GM12878 (cell line): ENCODE results near the gene MRGPRF. TPM values are rescaled to one million over a fixed set of nuclear protein-coding genes. Genes with fewer than 3 reads are reported as not detected.

Experiments used
- ATAC-seq: fragments of 200-7000 bp; cut with Tn5 transposase; 3 replicates; pipeline ENCODE4 v1.9.1; 2020; ENCODE audit warnings: mild to moderate bottlenecking, moderate library complexity
- BruUV-seq: library from RNA; stranded (reverse); fragments of 400-500 nt; replicated peaks from 2 replicates; lab custom pipeline; 2021; lab: Mats Ljungman, UMichigan
- CTCF ChIA-PET: fragments of 300-600 bp; sonication (Branson Sonifier 250); formaldehyde crosslinking; extraction: SDS; loops from one replicate; lab custom pipeline; 2021; ENCODE audit warnings: inconsistent platforms; lab: Yijun Ruan, JAX
- POLR2A ChIA-PET: fragments of 350-600 bp; formaldehyde crosslinking; extraction: SDS; loops from one replicate; lab custom pipeline; 2021; ENCODE audit warnings: inconsistent platforms; lab: Charles Lee
- RAD21 ChIA-PET: fragments of 300-600 bp; sonication (Branson Sonifier 250); formaldehyde crosslinking; loops from one replicate; lab custom pipeline; 2023; ENCODE audit warnings: antibody characterized with exemption; ENCODE audit not compliant: unreplicated experiment; lab: Charles Lee
- SMC1A ChIA-PET: fragments of 300-600 bp; sonication (Branson Sonifier 250); formaldehyde crosslinking; loops from one replicate; lab custom pipeline; 2023; ENCODE audit not compliant: unreplicated experiment, uncharacterized antibody; lab: Charles Lee
- DNase-seq: peaks from one replicate; pipeline ENCODE4 v3.0.0-alpha.2; 2011; ENCODE audit warnings: low read depth, low spot score
- FAIRE-seq: peaks from 3 replicates; lab custom pipeline; 2011; peaks lifted over from hg19 to GRCh38; lab: Jason Lieb, UNC
- H2AFZ ChIP-seq: 2 replicates; pipeline ENCODE4 v1.6.0; 2011; ENCODE audit warnings: low read depth, low read length, control low read depth; ENCODE audit not compliant: control insufficient read depth
- H3K27ac ChIP-seq: 2 replicates; pipeline ENCODE4 v1.5.1; 2011; ENCODE audit warnings: control low read depth; ENCODE audit not compliant: control insufficient read depth, insufficient read depth
- H3K27me3 ChIP-seq, 2 experiments: replicated peaks in 1 of 2; 2 replicates each; pipeline versions ENCODE4 v1.6.0 to v1.6.1; 2011; ENCODE audit warnings: low read length in 1 of 2; ENCODE audit not compliant: control insufficient read depth in 2 of 2, insufficient read depth in 2 of 2
- H3K36me3 ChIP-seq, 2 experiments: 2 replicates each; pipeline ENCODE4 v1.5.1; 2011; ENCODE audit warnings: low read length in 1 of 2; ENCODE audit not compliant: control insufficient read depth in 2 of 2, insufficient read depth in 2 of 2
- H3K4me1 ChIP-seq: 2 replicates; pipeline ENCODE4 v1.6.1; 2011; ENCODE audit warnings: mild to moderate bottlenecking, low read length, moderate library complexity, mixed read lengths; ENCODE audit not compliant: control insufficient read depth, insufficient read depth
- H3K4me2 ChIP-seq: 2 replicates; pipeline ENCODE4 v1.6.0; 2011; ENCODE audit warnings: control low read depth; ENCODE audit not compliant: control insufficient read depth, insufficient read depth
- H3K4me3 ChIP-seq: fragments of 200-600 bp; sonication (generic); 2 replicates; pipeline ENCODE4 v1.5.1; 2016
- H3K79me2 ChIP-seq: 2 replicates; pipeline ENCODE4 v1.6.0; 2011; ENCODE audit warnings: low read length; ENCODE audit not compliant: control insufficient read depth, insufficient read depth
- H3K9ac ChIP-seq: 2 replicates; pipeline ENCODE4 v1.8.0; 2011; ENCODE audit warnings: low read length, control low read depth, mixed read lengths; ENCODE audit not compliant: control insufficient read depth, insufficient read depth
- H3K9me3 ChIP-seq: replicated peaks from 3 replicates; pipeline ENCODE4 v1.5.1; 2011; ENCODE audit warnings: mild to moderate bottlenecking, low read length; ENCODE audit not compliant: control insufficient read depth, insufficient read depth
- H4K20me1 ChIP-seq: 2 replicates; pipeline ENCODE4 v1.6.0; 2011; ENCODE audit not compliant: control insufficient read depth, insufficient read depth
- CBX5 ChIP-seq: sonication (generic); IDR thresholded peaks from 2 replicates; pipeline ENCODE4 v1.6.1; 2016; ENCODE audit warnings: low read depth, moderate library complexity, mild to moderate bottlenecking, inconsistent platforms
- CUX1 ChIP-seq: IDR thresholded peaks from 2 replicates; pipeline ENCODE4 v1.6.1; 2012; ENCODE audit warnings: improper control_type of control experiment, low read depth, low read length; ENCODE audit not compliant: insufficient replicate concordance
- DPF2 ChIP-seq: fragments of 450-650 bp; IDR thresholded peaks from 2 replicates; pipeline ENCODE4 v1.6.1; 2017; ENCODE audit warnings: mild to moderate bottlenecking
- E2F4 ChIP-seq: IDR thresholded peaks from 2 replicates; pipeline ENCODE4 v1.6.1; 2012; ENCODE audit warnings: low read depth, low read length, improper control_type of control experiment
- EP300 ChIP-seq, 2 experiments: fragments of 150-350 bp in 1 of 2; IDR thresholded peaks; 2 replicates each; pipeline ENCODE4 v1.6.1; 2011 to 2012; ENCODE audit warnings: low read depth in 2 of 2, low read length in 2 of 2, borderline replicate concordance in 1 of 2, improper control_type of control experiment in 1 of 2, inconsistent platforms in 1 of 2; ENCODE audit not compliant: control insufficient read depth in 1 of 2
- IRF4 ChIP-seq: IDR thresholded peaks from 2 replicates; pipeline ENCODE4 v1.6.1; 2011; ENCODE audit warnings: low read depth, low read length
- MXI1 ChIP-seq: fragments of 150-350 bp; IDR thresholded peaks from 2 replicates; pipeline ENCODE4 v1.6.1; 2011; ENCODE audit warnings: low read depth, mild to moderate bottlenecking, inconsistent platforms, low read length, improper control_type of control experiment
- NFYA ChIP-seq: IDR thresholded peaks from 2 replicates; pipeline ENCODE4 v1.6.1; 2011; ENCODE audit warnings: low read depth, mild to moderate bottlenecking, low read length, improper control_type of control experiment, borderline replicate concordance
- POLR2AphosphoS5 ChIP-seq: IDR thresholded peaks from 2 replicates; pipeline ENCODE4 v1.6.1; 2011; ENCODE audit warnings: mild to moderate bottlenecking, low read length, inconsistent platforms
- SKIL ChIP-seq: fragments of 450-650 bp; IDR thresholded peaks from 2 replicates; pipeline ENCODE4 v1.6.1; 2017; ENCODE audit warnings: mild to moderate bottlenecking, low read depth, inconsistent platforms; ENCODE audit not compliant: poor library complexity, severe bottlenecking
- SUZ12 ChIP-seq: fragments of 200-600 bp; sonication (generic); IDR thresholded peaks from one replicate; pipeline ENCODE4 v1.6.1; 2018; ENCODE audit warnings: antibody characterized with exemption, mild to moderate bottlenecking; ENCODE audit not compliant: unreplicated experiment
- ZNF24 ChIP-seq: fragments of 450-650 bp; IDR thresholded peaks from 2 replicates; pipeline ENCODE4 v1.6.1; 2017; ENCODE audit warnings: antibody characterized with exemption, mild to moderate bottlenecking
- ZZZ3 ChIP-seq: IDR thresholded peaks from 2 replicates; pipeline ENCODE4 v1.6.1; 2011; ENCODE audit warnings: low read depth; ENCODE audit not compliant: control insufficient read depth, insufficient read length
- WGBS: methylation state at CpG from one replicate; pipeline ENCODE4 v1.1.6; 2016; ENCODE audit warnings: low lambda C conversion rate; ENCODE audit not compliant: insufficient replicate concordance, insufficient coverage; ENCODE audit errors: missing lambda C conversion rate; 5-methylcytosine and 5-hydroxymethylcytosine counted together
- in situ Hi-C: fragments of 300-500 bp; cut with MboI; formaldehyde crosslinking; loops from 9 replicates; pipeline ENCODE4 v1.14.3; 2018; ENCODE audit warnings: mixed read lengths
- intact Hi-C: fragments of 100-400 bp; cut with micrococcal nuclease; formaldehyde crosslinking; loops from one replicate; pipeline ENCODE4 v1.14.2; 2022; ENCODE audit not compliant: unreplicated experiment
- polyA plus RNA-seq, 11 experiments: library from polyadenylated mRNA; depleted of rRNA in 4 of 11; unstranded in 6 of 11; stranded (reverse) in 5 of 11; fragments of >200 nt; fragmentation: Nextera tagmentation in 4 of 11; fragmentation: Illumina TruSeq in 1 of 11; extraction: Ambion mirVana in 4 of 11; extraction: Trizol in 1 of 11; gene quantifications; 1 replicate in 1 of 11; 2 replicates in 10 of 11; pipeline versions ENCODE4 v1.2.1 to v1.2.3, GENCODE V29; 2011 to 2016; ENCODE audit warnings: inconsistent platforms in 2 of 11, missing spikeins in 2 of 11, low read depth in 1 of 11
- total RNA-seq, 4 experiments: library from RNA; depleted of rRNA in 3 of 4; stranded (reverse); fragments of >200 nt in 3 of 4; fragmentation: Illumina TruSeq in 1 of 4; extraction: Trizol in 1 of 4; gene quantifications; 2 replicates each; pipeline versions ENCODE4 v1.2.1 to v1.2.3, GENCODE V29; 2013 to 2021

MRGPRF gene
- total and polyA plus RNA-seq, 10 of the 15 experiments (the other 5 are each of a cell fraction or from before 2014, with no cell fraction given) = not detected

- Histone ChIP-seq H2AFZ (no peak overlapping the region), H3K4me2 (no peak overlapping the region), H3K4me1 (no peaks in the 10 kb centered on the region), H3K9ac (no peak overlapping the region), H3K79me2 (no peaks in the 10 kb centered on the region), H3K27me3 (no peaks in the 10 kb centered on the region), H3K4me3 (no peak overlapping the region), H4K20me1 (no peaks in the 10 kb centered on the region), H3K36me3 (no peaks in the 10 kb centered on the region), H3K9me3 (no peaks in the 10 kb centered on the region), H3K27ac (no peak overlapping the region)
- intact Hi-C loops (no loop called here), in situ Hi-C loops (no loop called here)
- 27% methylated on average over 8 of the region's 8 CpGs for WGBS
- FAIRE-seq (no peak), ATAC-seq (no peak), DNase-seq (no peak)
- ChIA-PET RAD21 (no interaction called here), SMC1A (no interaction called here), CTCF (interaction anchor here (1.1 kb wide), 1 partner anchor 11 kb away, joined by 3 read pairs; no protein-coding TSS in a partner anchor), POLR2A (no interaction called here)
- BruUV-seq = no TSS peak
- TF ChIP-seq CUX1 (no peak), ZZZ3 (no peak), SKIL (no peak), DPF2 (no peak), CBX5 (no peak), EP300 (IDR thresholded peaks at IDR 0.05; ENCODE audit: borderline replicate concordance in 1 of 2, control insufficient read depth in 1 of 2, low read depth in 2 of 2, low read length in 2 of 2) (no peak), ZNF24 (no peak), E2F4 (no peak), IRF4 (no peak), POLR2AphosphoS5 (no peak), NFYA (no peak), MXI1 (no peak), SUZ12 (no peak)
Measured at GRCh38 chr11:68989936-68990606, 23.0 kb downstream of the MRGPRF start.
